ENCODE data around the gene TMEM214.

TMEM214 gene

GRCh38 chr2:27032495-27033252 is at the start of gene TMEM214:
TSS of gene TMEM214 (plus strand) at chr2:27032965. CDS start at chr2:27033016, 51 bp downstream.
- peak; percentile 23 to 91 (median 76) for DNase-seq

GRCh38 chr2:26983746-26984145 is 49.0 kb upstream of the TMEM214 start:
- no peak for DNase-seq

- DNase-seq = no peak
These were observed 47.0 kb upstream of the TMEM214 start for GRCh38 chr2:26985807-26986206.

- DNase-seq = no peak
These were observed 46.2 kb upstream of the TMEM214 start for GRCh38 chr2:26986576-26986975.

GRCh38 chr2:26988058-26988860 is 44.5 kb upstream of the TMEM214 start:
- DNase-seq = peak in 1 of 51 donors; percentile 38

- no peak for DNase-seq
These were observed 43.6 kb upstream of the TMEM214 start for GRCh38 chr2:26989156-26989555.

GRCh38 chr2:26991717-26992116 is 41.0 kb upstream of the TMEM214 start:
- DNase-seq = no peak

GRCh38 chr2:26993768-26994167 is 39.0 kb upstream of the TMEM214 start:
- DNase-seq = no peak

- DNase-seq = no peak
These were observed 37.8 kb upstream of the TMEM214 start for GRCh38 chr2:26994983-26995382.

DNA sequence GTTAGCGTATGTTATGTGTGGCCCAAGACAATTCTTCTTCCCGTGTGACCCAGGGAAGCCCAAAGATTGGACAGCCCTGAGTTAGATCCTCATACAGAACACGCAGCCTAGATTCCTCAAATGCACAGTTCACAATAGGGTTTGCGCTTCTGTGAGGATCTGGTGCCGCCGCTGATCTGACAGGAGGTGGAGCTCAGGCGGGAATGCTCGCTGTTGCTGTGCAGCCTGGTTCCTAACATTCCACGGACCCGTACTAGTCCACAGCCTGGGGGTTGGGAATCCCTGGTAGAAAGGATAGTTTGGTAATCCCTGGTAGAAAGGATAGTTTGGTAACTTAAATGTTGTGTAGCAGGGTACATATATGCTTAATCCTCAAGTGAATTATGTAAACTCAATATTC is 35.4 kb upstream of the TMEM214 start:
- DNase-seq = no peak

GRCh38 chr2:26998323-26998722 is 34.4 kb upstream of the TMEM214 start:
- no peak for DNase-seq

DNA sequence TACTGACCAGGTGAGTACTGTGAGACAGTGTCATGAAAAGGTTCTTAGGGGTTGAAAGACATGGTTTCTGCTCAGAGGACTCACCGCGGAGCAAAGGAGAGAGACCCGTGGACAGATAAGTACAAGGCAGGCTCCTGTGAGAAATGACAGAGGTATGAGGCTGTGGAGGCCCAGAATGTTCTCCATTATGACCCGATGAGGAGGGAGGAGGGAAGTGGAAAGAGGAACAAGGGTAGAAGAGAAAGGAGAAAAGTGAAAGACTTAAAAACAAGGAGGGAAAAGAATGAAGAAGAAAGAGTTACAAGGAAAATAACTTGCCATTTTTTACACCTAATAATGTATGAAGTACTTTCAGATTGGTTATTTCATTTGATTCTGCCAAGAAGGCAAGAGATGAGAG is 32.5 kb upstream of the TMEM214 start:
- no peak for DNase-seq

- DNase-seq = no peak
These were observed 31.8 kb upstream of the TMEM214 start for GRCh38 chr2:27000995-27001394.

- DNase-seq = peak in 3 of 51 donors; percentile 10 to 16 (median 13)
These were observed 30.8 kb upstream of the TMEM214 start for GRCh38 chr2:27001950-27002349.

DNA sequence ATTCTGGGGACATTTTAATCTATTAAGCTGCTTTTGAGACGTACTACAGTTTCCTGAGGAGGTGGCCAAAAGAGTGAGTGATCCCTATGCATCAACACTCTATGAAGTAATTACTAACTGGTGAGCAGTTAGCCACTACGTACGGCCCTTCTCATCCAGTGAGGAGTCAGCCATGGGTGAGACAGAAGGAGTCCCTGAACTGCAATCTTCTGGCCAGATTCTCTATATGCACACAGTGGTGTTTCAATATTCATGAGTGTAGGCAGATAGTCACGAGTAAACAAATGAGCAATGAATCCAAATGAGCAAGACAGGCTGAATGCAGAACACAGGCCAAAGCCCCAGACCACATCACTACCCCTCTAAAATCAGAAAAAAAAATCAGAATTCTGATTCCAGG is 29.8 kb upstream of the TMEM214 start:
- no peak for DNase-seq

DNA sequence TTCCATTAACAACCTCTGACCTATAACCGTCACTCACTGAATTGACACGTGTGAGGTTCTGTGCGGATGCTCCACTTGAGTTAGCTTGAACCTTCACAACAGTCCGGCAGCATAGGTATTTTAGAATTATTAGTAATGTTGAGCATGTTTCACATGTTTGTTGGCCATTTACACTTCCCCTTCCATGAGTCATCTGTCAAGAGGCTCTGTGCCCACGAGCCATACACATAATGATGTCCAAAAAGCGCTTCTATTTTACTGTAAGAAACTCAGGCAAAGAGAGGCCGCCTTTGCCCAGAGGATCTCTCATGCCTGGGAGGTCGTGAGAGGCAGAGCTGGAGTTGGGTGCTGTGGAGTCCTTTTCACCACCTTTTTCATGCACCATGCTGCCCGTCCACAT is 28.9 kb upstream of the TMEM214 start:
- no peak for DNase-seq

DNA sequence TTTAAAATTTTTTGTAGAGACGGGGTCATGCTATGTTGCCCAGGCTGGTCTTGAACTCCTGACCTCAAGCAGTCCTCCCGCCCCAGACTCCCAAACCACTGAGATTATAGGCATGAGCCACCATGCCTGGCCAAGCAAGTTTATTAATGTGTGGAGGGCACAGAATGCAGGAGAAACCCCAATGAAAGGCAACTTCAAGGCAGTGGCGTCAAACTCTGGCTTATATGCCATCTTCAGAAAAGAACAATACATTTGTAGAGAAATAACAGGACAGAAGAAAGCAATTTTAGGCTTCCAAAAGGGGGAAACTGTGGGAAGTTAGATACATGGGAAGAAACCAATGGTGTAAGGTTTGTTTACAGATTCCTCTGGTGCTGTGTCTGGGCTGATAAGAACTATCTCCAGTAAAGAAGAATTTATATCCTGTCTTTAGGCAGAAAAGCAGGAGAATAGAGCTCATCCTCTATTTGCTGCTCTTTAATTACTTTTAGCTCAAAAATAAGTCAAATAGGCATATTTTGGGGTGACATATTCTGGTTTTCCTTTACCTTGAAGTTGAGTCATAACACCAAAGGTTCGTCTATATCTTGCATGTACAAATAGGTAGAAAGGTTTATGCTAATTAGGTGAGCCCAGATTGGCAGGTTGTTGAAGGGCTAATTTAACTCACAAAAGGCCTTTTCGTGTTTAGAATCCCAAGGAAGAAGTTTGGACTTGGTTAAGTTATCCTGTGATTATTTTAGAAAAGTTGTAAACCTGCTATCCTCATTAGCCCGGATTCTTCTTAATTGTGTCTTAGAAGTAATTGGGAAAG is 26.0 kb upstream of the TMEM214 start:
- no peak for DNase-seq

DNA sequence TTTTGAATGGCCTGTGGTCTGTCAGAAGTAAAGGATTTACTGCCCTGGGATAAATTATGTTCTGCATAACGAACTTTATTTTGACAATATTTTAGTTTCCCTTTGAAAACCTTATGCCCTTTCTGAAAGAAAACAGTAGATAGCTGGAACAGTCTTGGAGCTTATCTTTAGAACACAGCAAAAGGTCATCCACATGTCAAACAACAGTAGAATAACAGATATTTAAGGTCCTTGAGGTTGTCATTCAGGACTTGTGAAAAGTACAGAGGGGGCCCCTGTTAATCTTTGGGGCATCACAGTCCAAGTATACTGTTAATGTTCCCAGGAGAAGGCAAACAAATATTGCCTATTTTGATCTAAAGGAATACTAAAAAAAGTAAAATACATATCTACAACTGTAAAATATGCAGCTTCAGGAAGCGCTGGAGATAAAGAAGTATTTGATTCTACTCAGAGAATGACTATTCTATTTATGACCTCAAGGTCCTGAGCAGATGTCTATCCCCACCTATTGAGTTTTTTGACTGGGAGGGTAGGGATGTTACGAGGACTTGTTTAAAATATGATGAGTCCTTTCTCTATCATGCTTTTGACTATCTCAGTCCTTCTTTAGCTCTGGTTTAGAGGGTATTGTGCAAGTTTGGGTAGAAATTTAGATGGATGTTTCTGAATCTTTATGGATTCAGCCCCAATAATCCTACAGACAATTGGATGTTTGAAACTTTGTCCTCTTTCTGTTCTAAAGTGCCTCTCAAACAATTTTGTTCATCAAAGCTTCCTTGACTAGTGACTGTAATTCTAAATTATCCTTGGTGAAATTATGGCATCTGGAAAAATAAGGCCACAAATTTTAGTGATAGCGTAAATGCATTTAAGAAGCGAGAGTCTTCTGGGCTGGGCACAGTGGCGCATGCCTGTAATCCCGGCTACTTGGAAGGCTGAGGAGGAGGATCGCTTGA is 25.1 kb upstream of the TMEM214 start:
- no peak for DNase-seq

- no peak for DNase-seq
These were observed 24.1 kb upstream of the TMEM214 start for GRCh38 chr2:27008678-27009077.

- no peak for DNase-seq
These were observed 23.7 kb upstream of the TMEM214 start for GRCh38 chr2:27009083-27009482.

- DNase-seq = no peak
These were observed 23.0 kb upstream of the TMEM214 start for GRCh38 chr2:27009716-27010115.

Measured in hypothalamus (tissue), 51 donors.